Measurements from ENCODE around the gene VWA7.

GRCh38 chr6:31794294-31794865 is 17.3 kb upstream of the VWA7 start:
- TF ChIP-seq CTCF (IDR thresholded peaks at IDR 0.05; ENCODE audit: low read length) = no peak
- TF ChIP-seq EZH2 (IDR thresholded peaks at IDR 0.05; ENCODE audit: borderline replicate concordance, low read length) = no peak

Data from OCI-LY1 (cell line).